IPS-20b (cell line): Measurements from ENCODE around the gene PPP3R1.
A peak's percentile ranks its signal among the peaks of the same experiment; 100 is the strongest.

Experiments
- H3K27ac ChIP-seq: one replicate; pipeline ENCODE4 v1.5.1; 2013; ENCODE audit warnings: low read length
- H3K27me3 ChIP-seq: 2 replicates; pipeline ENCODE4 v1.6.1; 2013; ENCODE audit warnings: mild to moderate bottlenecking, low read length, inconsistent platforms; ENCODE audit not compliant: insufficient read depth
- H3K36me3 ChIP-seq: 2 replicates; pipeline ENCODE4 v1.6.1; 2013; ENCODE audit warnings: low read depth, mild to moderate bottlenecking, inconsistent platforms, low read length, moderate library complexity; ENCODE audit not compliant: insufficient read depth
- H3K4me1 ChIP-seq: 2 replicates; pipeline ENCODE4 v1.6.1; 2013; ENCODE audit warnings: mild to moderate bottlenecking, control low read depth, inconsistent platforms, low read length, moderate library complexity; ENCODE audit not compliant: insufficient read depth
- H3K4me3 ChIP-seq: 2 replicates; pipeline ENCODE4 v1.5.1; 2013; ENCODE audit warnings: mild to moderate bottlenecking, low read length, inconsistent platforms
- H3K9ac ChIP-seq: 2 replicates; pipeline ENCODE4 v1.6.1; 2013; ENCODE audit warnings: low read depth, mild to moderate bottlenecking, inconsistent platforms, low read length, moderate library complexity
- H3K9me3 ChIP-seq: 2 replicates; pipeline ENCODE4 v1.6.1; 2013; ENCODE audit warnings: mild to moderate bottlenecking, low read depth, low read length, inconsistent platforms; ENCODE audit not compliant: insufficient read depth

PPP3R1 gene

DNA sequence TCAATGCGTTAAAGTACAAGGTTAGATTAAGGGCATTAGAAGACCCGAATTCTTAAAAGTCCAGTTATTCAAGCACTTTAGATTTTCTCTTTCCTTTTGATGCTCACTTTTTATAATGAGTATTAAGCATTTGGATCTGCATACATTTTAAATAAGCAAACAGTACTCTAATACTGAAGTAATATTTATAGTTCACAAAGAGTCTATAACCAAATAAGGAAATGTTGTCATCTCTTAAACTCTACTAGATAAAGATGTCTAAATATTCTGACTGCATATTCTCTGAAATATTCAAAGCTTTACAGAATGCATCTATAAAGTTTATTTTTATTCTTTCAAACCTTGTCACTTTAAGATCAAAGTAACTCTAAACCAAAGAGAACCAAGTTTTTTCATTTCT is 25.5 kb downstream of the PPP3R1 start:
- H3K4me3 ChIP-seq: no peak overlapping the region
- H3K9ac ChIP-seq: no peak overlapping the region
- no peaks in the 10 kb centered on the region for H3K9me3 ChIP-seq
- H3K27me3 ChIP-seq: no peaks in the 10 kb centered on the region
- H3K4me1 ChIP-seq: peaks cover 11% of the 10 kb centered on the region; the same call in 1 of the 2 replicates
- no peak overlapping the region for H3K27ac ChIP-seq
- no peaks in the 10 kb centered on the region for H3K36me3 ChIP-seq

DNA sequence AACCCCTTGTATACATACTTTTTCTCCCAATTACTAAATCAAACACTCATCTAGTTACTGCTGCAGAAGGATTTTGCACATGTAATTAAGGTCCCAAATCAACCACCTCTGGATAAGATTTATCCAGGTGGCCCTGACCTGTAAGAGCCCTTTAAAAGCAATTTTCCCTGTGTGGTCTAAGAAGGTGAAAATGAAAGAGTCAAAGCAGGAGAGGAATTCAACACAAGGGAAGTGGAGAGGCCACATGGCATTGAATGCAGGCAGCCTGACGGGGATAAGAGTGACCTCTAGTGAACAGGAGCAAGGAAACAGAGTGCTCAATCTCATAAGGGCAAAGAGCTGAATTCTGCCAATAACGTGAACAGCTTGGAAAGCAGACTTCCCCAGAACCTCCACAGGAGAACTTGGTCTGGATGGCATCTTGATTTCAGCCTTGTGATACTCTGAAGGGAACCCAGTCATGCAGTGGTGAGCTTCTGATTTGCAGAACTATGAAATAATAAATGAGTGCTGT is 27.2 kb downstream of the PPP3R1 start:
- Histone ChIP-seq H3K27me3 (no peaks in the 10 kb centered on the region), H3K4me1 (peaks cover 8% of the 10 kb centered on the region; the same call in 1 of the 2 replicates), H3K4me3 (no peak overlapping the region), H3K9me3 (no peaks in the 10 kb centered on the region), H3K36me3 (no peaks in the 10 kb centered on the region), H3K9ac (peak overlapping the region; percentile 51; the same call in 1 of the 2 replicates), H3K27ac (no peak overlapping the region)

DNA sequence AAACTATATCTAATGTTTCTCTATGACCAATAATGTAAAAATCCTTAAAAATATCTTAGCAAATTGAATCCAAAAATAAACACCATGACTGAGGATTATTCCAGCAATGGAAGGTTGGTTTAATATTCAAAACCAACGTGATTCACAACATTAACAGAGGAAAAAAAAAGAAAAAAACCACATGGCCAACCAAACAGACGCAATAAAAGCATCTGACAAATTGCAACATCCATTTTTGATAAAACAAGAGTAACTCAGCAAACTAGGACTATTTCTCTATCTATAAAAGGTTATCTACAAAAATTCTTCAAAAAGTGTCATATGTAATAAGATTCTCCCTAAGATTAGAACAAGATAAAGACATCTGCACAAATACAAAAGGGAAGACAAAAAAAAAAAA is 28.9 kb downstream of the PPP3R1 start:
- H3K36me3 ChIP-seq: no peaks in the 10 kb centered on the region
- H3K9ac ChIP-seq: no peak overlapping the region
- no peaks in the 10 kb centered on the region for H3K9me3 ChIP-seq
- H3K4me3 ChIP-seq: no peak overlapping the region
- H3K4me1 ChIP-seq: peaks cover 8% of the 10 kb centered on the region; the same call in 1 of the 2 replicates
- no peaks in the 10 kb centered on the region for H3K27me3 ChIP-seq
- no peak overlapping the region for H3K27ac ChIP-seq

DNA sequence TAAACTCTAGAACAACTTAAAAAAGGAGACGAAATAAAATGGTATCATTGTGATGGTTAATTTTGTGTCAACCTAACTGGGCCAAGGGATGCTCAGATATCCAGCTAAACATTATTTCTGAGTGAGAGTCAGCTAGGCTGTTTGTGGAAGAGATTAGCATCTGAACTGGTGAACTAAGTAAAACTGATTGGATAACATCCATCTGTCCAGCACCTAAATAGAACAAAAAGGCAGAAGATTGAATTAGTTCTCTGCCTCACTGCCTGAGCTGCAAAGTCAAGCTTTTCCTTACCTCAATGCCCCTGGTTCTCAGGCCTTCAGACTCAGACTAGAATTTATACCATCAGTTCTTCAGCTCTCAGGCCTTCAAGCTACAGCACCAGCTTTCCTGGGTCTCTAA is 30.0 kb downstream of the PPP3R1 start:
- no peak overlapping the region for H3K27ac ChIP-seq
- no peaks in the 10 kb centered on the region for H3K36me3 ChIP-seq
- no peaks in the 10 kb centered on the region for H3K27me3 ChIP-seq
- H3K4me3 ChIP-seq: no peak overlapping the region
- H3K9ac ChIP-seq: no peak overlapping the region
- no peaks in the 10 kb centered on the region for H3K9me3 ChIP-seq
- peaks cover 8% of the 10 kb centered on the region; the same call in 1 of the 2 replicates for H3K4me1 ChIP-seq

DNA sequence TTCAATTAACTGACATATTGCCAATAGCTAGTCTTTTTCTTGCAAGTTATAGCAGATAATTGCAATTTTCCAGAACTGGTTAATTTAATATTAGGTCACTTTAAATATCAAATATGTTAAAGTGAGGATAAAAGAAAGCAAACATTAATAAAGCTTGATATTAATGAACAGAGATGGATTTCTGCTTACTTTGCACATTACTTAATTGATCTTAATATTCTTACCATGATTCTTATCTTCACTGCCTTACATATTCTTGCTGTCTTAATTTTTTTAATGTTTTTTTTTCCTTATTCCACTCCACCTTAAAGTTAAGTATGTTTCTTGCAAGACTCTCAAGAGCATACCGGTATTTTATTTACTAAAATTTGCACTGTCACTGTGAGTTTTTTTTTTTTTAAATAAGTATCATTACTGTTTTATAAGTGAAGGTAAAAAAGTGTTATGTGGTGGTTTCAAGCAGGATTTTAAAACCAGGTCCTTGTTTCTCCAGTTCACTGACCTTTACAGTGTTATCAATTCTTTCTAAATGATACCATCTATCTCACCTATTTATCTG is 33.9 kb downstream of the PPP3R1 start:
- Histone ChIP-seq H3K36me3 (peaks cover 15% of the 10 kb centered on the region; the same call in 1 of the 2 replicates), H3K9ac (no peak overlapping the region)

DNA sequence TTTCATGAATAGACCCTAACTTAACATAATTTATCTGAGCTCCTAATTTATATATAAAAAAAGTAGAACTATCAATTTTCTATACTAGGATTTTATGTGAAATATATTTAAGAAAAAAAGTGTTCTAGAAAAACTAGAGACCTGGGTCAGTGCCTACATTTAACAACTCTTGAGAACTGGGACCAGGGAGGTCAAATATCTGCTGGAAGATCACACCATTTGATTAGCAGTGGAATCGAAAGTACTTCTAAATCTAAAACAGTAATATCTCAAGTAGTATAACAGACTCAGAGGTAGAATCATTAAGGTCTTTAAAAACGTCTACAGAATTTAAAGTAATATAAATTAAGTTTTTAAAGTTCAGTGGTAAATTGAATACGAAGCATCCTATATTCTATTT is 34.6 kb downstream of the PPP3R1 start:
- Histone ChIP-seq H3K27ac (no peak overlapping the region), H3K9me3 (no peaks in the 10 kb centered on the region), H3K4me1 (no peaks in the 10 kb centered on the region), H3K9ac (no peak overlapping the region), H3K36me3 (peaks cover 17% of the 10 kb centered on the region; the same call in 1 of the 2 replicates), H3K4me3 (no peak overlapping the region), H3K27me3 (no peaks in the 10 kb centered on the region)

More for the DNA sequence above, 33.9 kb downstream of the PPP3R1 start:
- Histone ChIP-seq H3K4me1 (no peaks in the 10 kb centered on the region), H3K9me3 (no peaks in the 10 kb centered on the region), H3K27ac (no peak overlapping the region), H3K4me3 (no peak overlapping the region), H3K27me3 (no peaks in the 10 kb centered on the region)

DNA sequence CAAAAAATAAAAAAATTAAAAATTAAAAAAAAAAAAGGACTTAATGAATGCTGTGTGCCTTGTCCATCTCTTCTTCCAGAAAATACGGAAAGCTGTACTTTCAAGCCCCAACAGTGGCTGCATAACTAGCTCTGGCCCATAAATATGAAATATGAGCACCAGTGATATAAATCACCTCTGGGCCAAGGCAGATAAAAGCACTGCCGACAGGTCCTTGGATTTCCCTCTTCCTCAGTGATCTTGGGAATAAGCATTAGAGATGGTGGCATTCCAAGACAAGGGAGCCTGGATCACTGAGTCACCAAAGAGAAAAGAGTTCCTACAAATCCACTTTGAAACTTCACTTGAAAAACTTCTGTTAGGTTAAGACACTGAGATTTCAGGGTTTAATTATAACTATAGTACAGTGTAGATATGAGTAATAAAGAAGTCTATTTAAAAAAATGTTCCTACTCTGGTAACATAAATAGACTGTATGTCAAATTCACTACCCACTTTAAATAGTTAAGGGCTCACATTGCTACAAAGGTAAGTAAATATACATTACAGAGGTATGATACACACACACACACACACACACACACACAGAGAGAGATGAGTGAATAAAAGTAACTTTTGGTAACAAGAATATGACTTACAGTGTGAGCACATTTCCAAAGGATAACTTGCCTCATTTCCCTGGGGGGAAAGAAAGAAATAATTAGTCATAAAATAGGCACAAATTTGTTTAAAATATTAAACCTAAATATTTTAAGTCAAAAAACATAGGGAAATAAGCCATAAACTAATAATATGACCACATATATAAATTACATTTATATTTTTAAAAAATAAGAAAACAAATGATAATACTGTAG is 35.6 kb downstream of the PPP3R1 start:
- Histone ChIP-seq H3K4me3 (no peak overlapping the region), H3K27ac (no peak overlapping the region), H3K4me1 (no peaks in the 10 kb centered on the region), H3K27me3 (no peaks in the 10 kb centered on the region), H3K36me3 (peaks cover 25% of the 10 kb centered on the region), H3K9ac (no peak overlapping the region), H3K9me3 (no peaks in the 10 kb centered on the region)

DNA sequence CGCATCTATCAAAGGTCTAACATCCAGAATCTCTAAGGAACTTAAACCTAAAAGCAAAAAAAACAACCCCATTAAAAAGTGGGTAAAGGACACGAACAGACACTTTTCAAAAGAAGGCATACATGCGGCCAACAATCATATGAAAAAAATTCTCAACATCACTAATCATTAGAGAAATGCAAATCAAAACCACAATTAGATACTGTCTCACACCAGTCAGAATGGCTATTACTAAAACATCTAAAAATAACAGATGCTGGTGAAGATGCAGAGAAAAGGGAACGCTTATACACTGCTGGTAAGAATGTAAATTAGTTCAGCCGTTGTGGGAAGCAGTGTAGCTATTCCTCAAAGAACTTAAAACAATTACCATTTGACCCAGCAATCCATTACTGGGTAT is 38.0 kb downstream of the PPP3R1 start:
- H3K9ac ChIP-seq: no peak overlapping the region
- no peaks in the 10 kb centered on the region for H3K27me3 ChIP-seq
- H3K36me3 ChIP-seq: peaks cover 25% of the 10 kb centered on the region
- no peak overlapping the region for H3K4me3 ChIP-seq
- H3K27ac ChIP-seq: no peak overlapping the region
- peaks cover 6% of the 10 kb centered on the region; the same call in 1 of the 2 replicates for H3K4me1 ChIP-seq
- no peaks in the 10 kb centered on the region for H3K9me3 ChIP-seq

DNA sequence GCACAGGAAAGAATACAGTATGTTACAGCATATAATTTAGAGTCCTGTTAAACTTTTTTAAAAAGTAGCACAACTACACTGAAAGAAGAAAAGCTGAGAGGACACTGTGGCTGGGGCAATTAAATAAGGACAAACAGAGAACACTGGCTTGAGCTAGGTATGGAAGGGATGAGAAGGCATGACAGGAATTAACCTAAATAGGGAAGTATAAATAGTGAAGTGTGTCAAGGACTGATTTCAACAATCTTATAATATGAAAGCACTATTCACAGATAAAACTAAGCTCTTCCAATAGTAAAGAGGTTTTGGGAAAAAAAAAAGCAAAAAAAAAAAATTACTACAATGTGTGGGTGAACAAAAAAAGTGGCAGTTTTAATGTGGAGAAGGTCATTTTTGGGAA is 45.5 kb downstream of the PPP3R1 start:
- Histone ChIP-seq H3K27ac (no peak overlapping the region), H3K9ac (no peak overlapping the region), H3K36me3 (peaks cover 7% of the 10 kb centered on the region), H3K4me3 (no peak overlapping the region), H3K4me1 (peaks cover 6% of the 10 kb centered on the region; the same call in 1 of the 2 replicates), H3K27me3 (no peaks in the 10 kb centered on the region), H3K9me3 (no peaks in the 10 kb centered on the region)

DNA sequence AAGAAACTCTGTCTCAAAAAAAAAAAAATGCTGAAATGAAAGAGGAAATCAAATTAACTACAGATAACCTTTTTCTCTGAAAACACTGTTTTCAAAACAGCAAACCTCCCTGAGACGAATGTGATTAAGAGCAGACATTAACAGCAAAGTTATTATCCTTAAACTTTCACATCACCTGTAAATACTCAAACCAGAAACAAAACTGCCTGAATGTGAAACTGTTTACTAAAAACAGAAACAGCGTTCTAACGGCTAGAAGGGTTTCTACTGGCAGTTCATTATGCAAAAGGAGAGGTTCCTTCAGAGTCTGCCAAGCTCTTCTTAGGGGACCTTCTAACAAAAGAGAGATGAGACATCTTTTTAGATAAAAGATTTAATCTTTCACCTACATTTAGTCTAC is 48.7 kb downstream of the PPP3R1 start:
- Histone ChIP-seq H3K36me3 (peaks cover 7% of the 10 kb centered on the region; the same call in 1 of the 2 replicates), H3K9ac (no peak overlapping the region; the same call in 1 of the 2 replicates), H3K27me3 (no peaks in the 10 kb centered on the region), H3K27ac (no peak overlapping the region), H3K4me1 (no peaks in the 10 kb centered on the region), H3K9me3 (no peaks in the 10 kb centered on the region), H3K4me3 (no peak overlapping the region)

DNA sequence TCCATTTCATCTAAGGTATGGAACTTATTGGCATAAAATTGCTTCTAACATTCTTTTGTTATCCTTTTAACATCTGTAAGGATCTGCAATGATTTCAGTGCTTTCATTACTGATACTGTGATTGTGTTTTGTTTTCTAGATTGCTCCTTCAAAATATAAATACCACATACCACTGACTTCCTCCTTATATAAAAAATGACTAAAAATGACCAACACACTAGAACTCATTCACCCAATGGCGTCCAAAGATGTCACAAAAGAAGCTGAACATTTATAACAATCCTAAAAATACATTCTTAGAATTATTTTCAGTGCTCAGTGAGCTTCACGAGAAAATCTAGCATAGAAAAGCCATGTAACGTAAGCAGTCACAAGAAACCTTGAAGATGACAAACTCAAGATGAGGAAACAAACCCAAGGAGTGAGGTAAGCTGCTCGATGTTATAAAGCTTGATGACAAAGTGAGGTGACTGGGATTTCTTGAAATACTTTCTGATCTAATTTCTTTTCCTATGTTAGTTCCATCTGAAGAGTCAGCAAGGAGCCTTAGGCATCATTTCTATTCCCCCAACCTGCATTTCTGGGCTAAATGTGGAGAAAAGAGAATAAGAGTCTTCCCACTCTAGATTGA is 52.1 kb downstream of the PPP3R1 start:
- no peaks in the 10 kb centered on the region for H3K36me3 ChIP-seq
- H3K4me3 ChIP-seq: no peak overlapping the region
- no peaks in the 10 kb centered on the region for H3K4me1 ChIP-seq
- no peaks in the 10 kb centered on the region for H3K27me3 ChIP-seq
- no peak overlapping the region for H3K27ac ChIP-seq
- H3K9ac ChIP-seq: no peak overlapping the region
- no peaks in the 10 kb centered on the region for H3K9me3 ChIP-seq
